Choroid plexus epithelial cell (primary cell): ENCODE results near the gene KRT80.
A peak's percentile ranks its signal among the peaks of the same experiment; 100 is the strongest.

Experiments
- DNase-seq: peaks from one replicate; pipeline ENCODE4 v3.0.0-alpha.2; 2010; ENCODE audit warnings: low read depth
- H3K4me3 ChIP-seq: 2 replicates; pipeline ENCODE4 v1.5.1; 2011; ENCODE audit warnings: low read depth, mild to moderate bottlenecking, control low read depth, low read length, moderate library complexity
- TF ChIP-seq, protein P1 (sequence below): conservative IDR thresholded peaks from 2 replicates; pipeline ENCODE4 v1.5.1; 2011; ENCODE audit warnings: low read depth, mild to moderate bottlenecking, control low read depth, inconsistent platforms, low read length, moderate library complexity

Gene KRT80

DNA sequence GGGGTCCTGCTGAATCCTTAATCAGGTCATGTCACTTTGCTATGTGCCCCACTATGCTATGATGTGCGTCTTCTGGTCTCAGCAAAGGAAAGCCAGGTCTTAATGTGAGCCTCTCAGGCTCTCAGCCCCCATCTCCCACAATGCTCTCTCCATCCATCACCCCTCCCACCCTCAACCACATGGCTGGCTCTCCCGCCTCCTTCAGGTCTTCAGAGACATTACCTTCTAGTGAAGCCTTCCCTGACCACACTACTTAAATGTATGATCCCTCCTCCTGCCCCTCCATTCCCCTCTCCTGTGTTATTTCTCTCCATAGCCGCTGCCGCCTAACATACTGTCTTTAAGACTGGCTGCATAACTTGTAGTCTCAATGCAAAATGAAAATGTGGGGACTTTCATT, 50.5 kb downstream of the KRT80 start:
- no peak for DNase-seq
- no peak overlapping the region for H3K4me3 ChIP-seq
- TF ChIP-seq, protein P1, sequence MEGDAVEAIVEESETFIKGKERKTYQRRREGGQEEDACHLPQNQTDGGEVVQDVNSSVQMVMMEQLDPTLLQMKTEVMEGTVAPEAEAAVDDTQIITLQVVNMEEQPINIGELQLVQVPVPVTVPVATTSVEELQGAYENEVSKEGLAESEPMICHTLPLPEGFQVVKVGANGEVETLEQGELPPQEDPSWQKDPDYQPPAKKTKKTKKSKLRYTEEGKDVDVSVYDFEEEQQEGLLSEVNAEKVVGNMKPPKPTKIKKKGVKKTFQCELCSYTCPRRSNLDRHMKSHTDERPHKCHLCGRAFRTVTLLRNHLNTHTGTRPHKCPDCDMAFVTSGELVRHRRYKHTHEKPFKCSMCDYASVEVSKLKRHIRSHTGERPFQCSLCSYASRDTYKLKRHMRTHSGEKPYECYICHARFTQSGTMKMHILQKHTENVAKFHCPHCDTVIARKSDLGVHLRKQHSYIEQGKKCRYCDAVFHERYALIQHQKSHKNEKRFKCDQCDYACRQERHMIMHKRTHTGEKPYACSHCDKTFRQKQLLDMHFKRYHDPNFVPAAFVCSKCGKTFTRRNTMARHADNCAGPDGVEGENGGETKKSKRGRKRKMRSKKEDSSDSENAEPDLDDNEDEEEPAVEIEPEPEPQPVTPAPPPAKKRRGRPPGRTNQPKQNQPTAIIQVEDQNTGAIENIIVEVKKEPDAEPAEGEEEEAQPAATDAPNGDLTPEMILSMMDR = peak; percentile 32

DNA sequence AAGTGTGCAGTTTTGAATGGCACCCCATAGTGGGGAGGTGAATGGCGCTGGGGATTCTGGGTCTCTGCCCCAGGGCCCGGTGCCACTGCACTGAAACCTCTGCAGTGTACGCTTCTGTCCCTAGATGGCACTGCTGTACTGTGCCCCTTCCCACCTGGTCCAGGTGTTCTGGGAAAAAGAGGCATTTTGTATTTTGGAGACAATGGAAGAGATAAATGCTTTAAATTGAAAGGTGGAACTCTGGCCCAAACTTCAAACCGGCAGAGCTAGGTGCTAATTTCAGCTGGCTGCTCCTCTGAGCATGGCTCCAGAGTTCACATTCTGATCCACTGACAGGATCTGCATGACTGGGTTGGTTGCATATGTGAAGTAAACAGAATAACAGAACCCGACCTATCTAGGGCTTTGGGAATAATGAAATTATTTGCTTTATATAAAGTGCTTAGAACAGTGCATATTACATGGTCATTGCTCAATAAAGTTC, 52.2 kb downstream of the KRT80 start:
- TF ChIP-seq, protein P1 = peak; percentile 80
- no peak overlapping the region for H3K4me3 ChIP-seq
- no peak for DNase-seq

DNA sequence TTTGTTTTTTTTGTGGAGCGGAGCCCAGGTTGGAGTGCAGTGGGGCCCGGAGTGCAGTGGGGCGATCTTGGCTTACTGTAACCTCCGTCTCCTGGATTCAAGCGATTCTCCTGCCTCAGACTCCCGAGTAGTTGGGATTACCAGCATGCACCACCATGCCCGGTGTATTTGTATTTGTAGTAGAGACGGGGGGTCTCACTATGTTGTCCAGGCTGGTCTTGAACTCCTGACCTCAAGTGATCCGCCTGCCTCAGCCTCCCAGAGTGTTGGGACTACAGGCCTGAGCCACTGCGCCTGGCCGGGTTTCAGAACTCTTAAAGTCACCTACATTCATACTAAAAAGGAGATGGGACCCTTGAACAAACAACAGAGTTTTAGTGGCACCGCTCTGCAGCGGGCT, 52.7 kb downstream of the KRT80 start:
- no peak for DNase-seq
- TF ChIP-seq, protein P1 = no peak
- no peak overlapping the region for H3K4me3 ChIP-seq

DNA sequence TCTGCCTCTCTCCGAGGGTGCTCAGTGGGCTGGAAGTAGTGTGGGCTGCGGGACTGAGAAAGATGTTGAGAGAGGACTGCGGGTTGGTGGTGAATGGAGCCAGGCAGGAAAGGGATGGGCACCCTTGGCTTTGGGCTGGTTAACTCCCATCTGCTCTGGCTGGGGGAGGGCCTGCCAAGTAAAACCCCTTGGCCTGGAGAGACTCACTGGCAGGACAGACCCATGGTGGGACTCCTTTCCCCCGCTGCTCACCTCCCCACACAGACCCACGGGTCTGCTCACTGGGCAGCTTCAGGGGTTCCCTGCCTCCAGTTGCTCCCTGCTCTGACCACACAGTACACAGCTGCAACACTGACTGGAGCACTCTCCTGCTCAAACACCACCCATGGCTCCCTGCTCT, 54.1 kb downstream of the KRT80 start:
- TF ChIP-seq, protein P1 = no peak
- DNase-seq = no peak
- H3K4me3 ChIP-seq = no peak overlapping the region

DNA sequence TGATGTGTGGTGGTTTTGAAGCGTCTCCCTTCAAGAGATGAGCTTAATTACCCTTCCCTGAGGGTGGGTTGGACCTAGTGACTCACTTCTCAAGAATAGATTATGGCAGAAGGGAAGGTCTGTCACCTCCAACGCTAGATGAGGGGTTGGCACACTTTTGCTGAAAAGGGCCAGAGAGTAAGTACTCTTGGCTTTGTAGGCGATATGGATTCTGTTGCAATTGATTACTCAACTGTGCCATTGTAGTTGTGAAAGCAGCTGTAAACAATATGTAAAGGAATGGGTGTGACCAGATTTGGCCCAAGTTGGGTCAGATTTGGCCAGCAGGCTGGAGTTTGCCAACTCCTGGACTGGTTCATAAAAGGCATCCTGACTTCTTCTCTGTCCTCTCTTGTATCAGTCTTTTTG, 59.1 kb downstream of the KRT80 start:
- no peak for DNase-seq
- no peak overlapping the region for H3K4me3 ChIP-seq

DNA sequence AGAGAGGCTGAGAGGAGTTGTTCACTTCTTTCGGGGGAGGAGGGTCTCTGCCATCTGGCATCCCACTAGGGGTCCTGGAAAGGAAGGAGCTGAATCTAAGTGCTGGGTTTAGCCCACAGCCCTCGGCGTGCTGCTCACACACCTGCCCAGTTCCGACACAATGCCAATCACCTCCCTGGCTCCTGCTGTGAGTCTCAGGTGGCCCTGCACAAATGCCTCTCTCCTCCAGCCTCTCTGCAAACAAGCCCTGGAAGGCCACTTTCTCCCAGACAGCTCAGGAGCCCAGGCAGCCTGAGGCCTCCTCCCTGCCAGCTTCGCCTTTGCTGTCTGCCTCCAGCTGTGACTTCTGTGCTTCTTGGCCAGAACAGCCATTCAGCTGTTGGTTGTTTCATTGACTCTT, 61.1 kb downstream of the KRT80 start:
- peak; percentile 38 for DNase-seq
- H3K4me3 ChIP-seq = no peak overlapping the region
- TF ChIP-seq, protein P1 = no peak

More for the DNA sequence above, 59.1 kb downstream of the KRT80 start:
- TF ChIP-seq, protein P1 = no peak

DNA sequence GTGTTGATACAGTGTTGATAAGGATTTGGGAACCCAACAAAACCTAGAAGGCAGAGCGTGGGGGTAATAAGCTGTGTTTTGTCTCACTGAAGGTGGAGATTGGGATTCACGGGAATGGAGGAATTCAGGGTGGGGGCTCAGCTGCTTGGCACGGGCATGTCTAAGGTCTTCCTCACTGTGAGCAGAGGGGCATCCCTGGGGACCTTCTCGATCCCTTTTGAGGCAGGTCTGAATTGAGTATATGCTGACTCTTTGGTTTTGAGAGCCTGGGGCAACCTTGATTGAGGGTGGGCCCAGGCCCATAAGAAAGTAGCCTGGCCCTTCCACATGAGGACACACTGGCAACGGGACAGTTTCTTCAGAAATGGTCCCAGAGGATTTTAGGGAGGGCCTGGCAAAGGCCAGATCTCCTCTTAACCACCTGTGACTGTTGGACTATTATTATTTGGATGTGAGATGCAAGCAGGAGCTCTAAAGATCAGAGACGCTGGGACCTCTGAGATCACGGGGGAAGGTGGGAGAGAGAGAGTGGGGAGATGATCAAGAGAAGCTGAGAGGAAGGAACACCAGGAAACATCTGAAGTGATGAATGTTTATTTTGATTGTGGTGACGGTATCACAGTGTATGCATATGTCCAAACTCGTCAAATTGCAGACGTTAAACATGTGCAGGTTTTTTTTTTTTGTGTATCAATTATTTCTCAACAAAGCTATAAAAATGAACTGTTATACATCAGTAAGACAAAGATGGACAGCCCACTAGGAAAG, 63.9 kb downstream of the KRT80 start:
- TF ChIP-seq, protein P1 = no peak
- no peak overlapping the region for H3K4me3 ChIP-seq
- DNase-seq = peak; percentile 19
